ENCODE measurements around the gene SLBP.

Gene SLBP

DNA sequence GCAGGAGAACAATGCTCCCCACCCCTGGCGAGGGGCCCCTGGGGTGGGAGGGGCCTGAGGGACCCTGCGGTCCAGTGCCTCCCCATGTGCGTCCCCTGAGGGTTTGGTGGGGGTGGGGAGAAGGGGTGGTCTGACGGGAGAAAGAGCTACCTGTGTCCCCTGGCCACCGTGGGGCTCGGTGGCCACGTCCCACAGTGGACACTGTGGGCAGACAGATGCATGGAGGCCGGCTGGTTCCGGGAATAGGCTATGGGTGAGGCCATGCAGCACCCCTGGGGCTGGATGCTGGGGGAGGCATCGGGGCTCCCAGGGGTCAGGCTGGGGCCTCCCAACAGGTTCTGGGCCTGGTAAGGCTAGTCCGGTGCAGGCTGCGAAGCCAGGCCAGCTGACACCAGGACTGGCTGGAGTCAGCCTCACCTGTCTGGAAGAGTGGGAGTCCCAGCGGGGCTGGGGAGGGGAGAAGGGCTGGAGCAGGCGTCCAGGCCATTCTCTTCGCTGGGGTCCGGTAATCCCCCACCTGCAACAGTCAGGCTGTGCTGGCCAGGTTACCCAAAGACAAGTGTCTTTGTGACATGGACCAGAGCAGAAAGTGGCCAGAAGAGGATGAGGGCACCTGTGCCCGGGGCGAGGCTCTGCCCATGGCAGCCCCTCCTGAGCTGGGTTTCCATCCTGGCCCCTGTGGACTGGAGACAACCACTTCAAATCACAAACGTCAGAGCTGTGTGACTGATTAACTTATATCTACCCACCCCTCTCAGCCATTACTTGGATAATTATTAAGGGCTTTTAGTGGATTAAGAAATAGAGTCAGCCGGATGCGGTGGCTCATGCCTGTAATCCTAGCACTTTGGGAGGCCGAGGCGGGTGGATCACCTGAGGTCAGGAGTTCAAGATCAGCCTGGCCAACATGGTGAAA is 26.6 kb downstream of the SLBP start:
- DNase-seq (ENCODE audit: low read depth): no peak
- peak overlapping the region; percentile 33 for H3K4me3 ChIP-seq (ENCODE audit: low read depth, low read length)
- TF ChIP-seq, protein P1, sequence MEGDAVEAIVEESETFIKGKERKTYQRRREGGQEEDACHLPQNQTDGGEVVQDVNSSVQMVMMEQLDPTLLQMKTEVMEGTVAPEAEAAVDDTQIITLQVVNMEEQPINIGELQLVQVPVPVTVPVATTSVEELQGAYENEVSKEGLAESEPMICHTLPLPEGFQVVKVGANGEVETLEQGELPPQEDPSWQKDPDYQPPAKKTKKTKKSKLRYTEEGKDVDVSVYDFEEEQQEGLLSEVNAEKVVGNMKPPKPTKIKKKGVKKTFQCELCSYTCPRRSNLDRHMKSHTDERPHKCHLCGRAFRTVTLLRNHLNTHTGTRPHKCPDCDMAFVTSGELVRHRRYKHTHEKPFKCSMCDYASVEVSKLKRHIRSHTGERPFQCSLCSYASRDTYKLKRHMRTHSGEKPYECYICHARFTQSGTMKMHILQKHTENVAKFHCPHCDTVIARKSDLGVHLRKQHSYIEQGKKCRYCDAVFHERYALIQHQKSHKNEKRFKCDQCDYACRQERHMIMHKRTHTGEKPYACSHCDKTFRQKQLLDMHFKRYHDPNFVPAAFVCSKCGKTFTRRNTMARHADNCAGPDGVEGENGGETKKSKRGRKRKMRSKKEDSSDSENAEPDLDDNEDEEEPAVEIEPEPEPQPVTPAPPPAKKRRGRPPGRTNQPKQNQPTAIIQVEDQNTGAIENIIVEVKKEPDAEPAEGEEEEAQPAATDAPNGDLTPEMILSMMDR (IDR thresholded peaks at IDR 0.05; ENCODE audit: low read depth, low read length, missing control alignments): no peak
- in situ Hi-C loops (cut with HindIII; ENCODE audit: low sequenced_read_pairs): no loop called here

DNA sequence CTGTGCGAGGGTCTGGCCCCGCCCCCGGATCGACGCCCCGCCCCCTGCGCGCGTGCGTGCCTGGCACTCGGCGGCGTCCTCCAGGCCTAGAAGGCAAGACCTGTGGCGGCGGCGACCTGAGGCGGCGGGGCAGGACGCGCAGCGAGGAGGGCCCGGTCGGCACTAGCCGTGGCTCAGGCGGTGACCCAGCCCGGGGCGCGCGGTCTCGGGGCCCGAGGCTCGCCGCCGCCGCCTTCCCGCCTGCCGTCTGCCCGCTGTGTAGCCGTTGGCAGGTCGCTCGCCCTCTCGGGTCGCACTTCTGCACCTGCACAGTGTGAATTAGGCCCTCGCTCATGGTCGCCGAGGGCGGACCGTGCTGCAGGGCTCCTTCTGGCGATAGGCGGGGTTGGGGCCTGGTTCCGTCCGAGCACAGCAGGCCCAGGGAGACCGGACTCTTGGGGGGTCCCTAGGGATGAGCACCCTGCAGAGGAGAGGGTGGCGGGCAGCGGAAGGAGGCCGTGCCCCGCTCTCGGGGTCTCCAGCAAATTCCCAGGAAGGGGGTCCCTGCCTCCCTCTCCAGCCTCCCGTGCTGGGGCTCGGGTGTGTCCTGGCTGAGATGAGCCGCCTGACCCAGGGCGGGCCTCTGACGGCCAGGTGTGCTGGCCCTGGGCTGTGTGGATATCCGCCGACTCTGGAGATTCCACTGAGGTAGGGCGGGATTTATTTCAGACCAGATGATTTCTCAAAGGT is 27.4 kb downstream of the SLBP start:
- no peak for DNase-seq (ENCODE audit: low read depth)
- peak overlapping the region; percentile 33 for H3K4me3 ChIP-seq (ENCODE audit: low read depth, low read length)
- in situ Hi-C loops (cut with HindIII; ENCODE audit: low sequenced_read_pairs): no loop called here
- TF ChIP-seq, protein P1 (IDR thresholded peaks at IDR 0.05; ENCODE audit: low read depth, low read length, missing control alignments): no peak

DNA sequence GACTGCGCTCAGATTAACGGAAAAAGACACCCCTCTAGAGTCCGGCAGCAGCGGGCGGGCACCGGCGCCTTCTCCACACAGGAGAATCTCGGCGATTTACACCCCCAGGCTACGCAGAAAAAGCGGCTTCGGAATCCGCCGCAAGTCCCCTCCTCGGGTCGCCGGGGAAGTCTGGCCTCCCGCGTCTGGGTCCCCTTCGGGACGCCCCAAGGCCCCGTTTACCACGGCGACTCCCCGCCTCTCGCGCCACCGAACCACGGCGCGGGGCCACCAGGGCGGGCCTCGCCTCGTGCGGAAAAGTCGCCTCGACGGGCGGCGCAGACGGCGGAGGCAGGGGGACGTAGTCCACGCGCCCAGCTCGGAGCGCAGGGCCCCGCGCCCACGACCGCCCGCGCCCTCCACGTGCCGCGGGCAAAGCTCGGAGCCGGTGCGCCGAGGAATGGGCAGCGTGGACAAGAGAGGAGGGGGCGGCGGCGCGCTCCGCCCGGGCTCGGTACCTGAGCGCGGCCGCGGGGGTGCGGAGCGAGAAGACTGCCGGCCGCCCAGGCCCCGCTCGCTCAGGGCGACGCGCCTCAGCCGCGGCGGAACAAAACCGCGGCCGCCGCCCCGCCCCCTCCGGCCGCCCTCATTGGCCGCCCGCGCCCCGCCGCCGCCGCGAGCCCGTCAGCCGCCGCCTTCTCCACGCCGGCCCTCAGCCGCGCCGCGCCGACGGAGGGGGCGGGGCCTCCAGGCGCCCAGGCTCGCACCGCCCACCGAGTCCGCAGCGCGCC is 28.2 kb downstream of the SLBP start, which contains the start of gene FAM53A:
Gene FAM53A, minus strand, starts transcription at position 578 of the 770 bp plus-strand sequence. CDS start 15,572 bp downstream, outside the sequence.
- DNase-seq (ENCODE audit: low read depth): peak; percentile 39
- in situ Hi-C loops (cut with HindIII; ENCODE audit: low sequenced_read_pairs): no loop called here
- H3K4me3 ChIP-seq (ENCODE audit: low read depth, low read length): peak within 1 kb of the TSS; percentile 49
- TF ChIP-seq, protein P1 (IDR thresholded peaks at IDR 0.05; ENCODE audit: low read depth, low read length, missing control alignments): no peak

DNA sequence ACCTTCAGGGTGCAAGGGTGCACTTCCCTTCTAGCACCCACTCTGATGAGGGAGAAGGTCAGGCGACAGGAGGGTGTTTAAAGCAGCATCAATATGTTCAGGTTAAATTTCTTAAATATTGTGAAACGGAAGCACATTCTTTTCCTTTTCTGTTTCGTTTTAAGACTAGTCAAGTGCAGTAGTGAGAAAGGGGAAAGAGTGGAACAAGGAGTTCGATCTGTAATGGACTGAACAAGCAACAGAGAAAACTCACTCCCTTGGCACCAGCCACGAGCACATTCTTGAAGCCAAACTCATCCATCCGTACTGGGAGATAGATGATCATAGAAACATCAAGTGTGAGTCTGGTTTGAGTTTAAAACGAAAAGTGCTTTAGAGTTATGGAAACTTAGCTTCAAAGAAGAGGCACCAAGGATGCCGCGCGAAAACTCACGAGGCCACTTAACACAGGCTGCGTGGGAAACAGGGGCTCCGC is 28.8 kb downstream of the SLBP start:
- in situ Hi-C loops (cut with HindIII; ENCODE audit: low sequenced_read_pairs): no loop called here
- peak overlapping the region; percentile 49 for H3K4me3 ChIP-seq (ENCODE audit: low read depth, low read length)
- DNase-seq (ENCODE audit: low read depth): peak; percentile 60
- TF ChIP-seq, protein P1 (IDR thresholded peaks at IDR 0.05; ENCODE audit: low read depth, low read length, missing control alignments): no peak

DNA sequence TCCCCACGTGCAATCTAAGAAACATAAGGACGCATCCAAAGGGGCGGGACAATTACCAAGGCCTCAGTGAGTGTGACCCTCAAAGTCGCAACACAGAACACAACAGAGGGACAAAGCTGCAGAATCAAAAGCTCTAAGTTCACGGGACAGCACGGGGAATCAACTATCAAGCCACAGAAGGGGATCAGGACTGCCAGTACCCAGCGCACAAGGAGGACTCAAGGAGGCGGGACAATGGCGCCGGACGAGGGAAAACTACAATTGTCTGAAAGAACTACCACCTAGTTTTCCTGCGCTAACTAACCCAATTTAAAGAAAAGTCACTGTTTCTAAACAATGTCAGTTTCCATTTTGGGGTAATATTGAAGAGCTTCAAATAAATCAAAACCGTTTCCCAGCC is 29.3 kb downstream of the SLBP start:
- peak overlapping the region; percentile 49 for H3K4me3 ChIP-seq (ENCODE audit: low read depth, low read length)
- in situ Hi-C loops (cut with HindIII; ENCODE audit: low sequenced_read_pairs): no loop called here
- TF ChIP-seq, protein P1 (IDR thresholded peaks at IDR 0.05; ENCODE audit: low read depth, low read length, missing control alignments): no peak
- DNase-seq (ENCODE audit: low read depth): no peak

DNA sequence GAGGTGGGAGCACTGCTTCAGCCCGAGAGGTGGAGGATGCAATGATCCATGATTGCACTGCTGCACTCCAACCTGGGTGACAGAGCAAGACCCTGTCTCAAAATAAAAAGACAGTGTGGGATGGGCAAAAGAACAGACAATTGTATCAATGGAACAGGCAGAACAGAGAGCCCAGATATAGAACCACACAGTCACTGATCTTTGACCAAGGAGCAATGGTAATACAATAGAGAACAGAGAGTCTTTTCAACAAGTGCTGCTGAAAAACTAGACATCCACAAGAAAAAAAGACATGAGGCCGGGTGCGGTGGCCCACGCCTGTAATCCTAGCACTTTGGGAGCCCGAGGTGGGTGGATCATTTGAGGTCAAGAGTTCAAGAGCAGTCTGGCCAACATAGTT is 33.9 kb downstream of the SLBP start:
- TF ChIP-seq, protein P1 (IDR thresholded peaks at IDR 0.05; ENCODE audit: low read depth, low read length, missing control alignments): no peak
- no peak overlapping the region for H3K4me3 ChIP-seq (ENCODE audit: low read depth, low read length)
- in situ Hi-C loops (cut with HindIII; ENCODE audit: low sequenced_read_pairs): no loop called here
- DNase-seq (ENCODE audit: low read depth): no peak

Data from astrocyte of the cerebellum (primary cell).